GM10847 (cell line): ENCODE data around the gene PRR19.

ENCODE experiments used
- POLR2A ChIP-seq: IDR thresholded peaks from 2 replicates; pipeline ENCODE4 v1.6.1; 2011; ENCODE audit not compliant: insufficient read length; ENCODE audit errors: extremely low read depth

Gene PRR19

GRCh38 chr19:42279155-42279901, 22.6 kb upstream of the PRR19 start:
- TF ChIP-seq POLR2A = no peak

- peak; percentile 50 for TF ChIP-seq POLR2A
Observed at GRCh38 chr19:42279902-42280814, 21.8 kb upstream of the PRR19 start.

GRCh38 chr19:42280815-42281145, 21.2 kb upstream of the PRR19 start:
- no peak for TF ChIP-seq POLR2A

GRCh38 chr19:42281146-42281826, 20.6 kb upstream of the PRR19 start:
- TF ChIP-seq POLR2A = no peak

- no peak for TF ChIP-seq POLR2A
Observed at GRCh38 chr19:42281827-42282762, 19.8 kb upstream of the PRR19 start.

GRCh38 chr19:42282819-42283187, 19.1 kb upstream of the PRR19 start:
- TF ChIP-seq POLR2A = no peak

GRCh38 chr19:42283188-42284065, 18.5 kb upstream of the PRR19 start:
- peak; percentile 70 for TF ChIP-seq POLR2A

GRCh38 chr19:42284066-42284501, 17.8 kb upstream of the PRR19 start:
- no peak for TF ChIP-seq POLR2A

GRCh38 chr19:42284591-42285341, 17.2 kb upstream of the PRR19 start:
- TF ChIP-seq POLR2A = no peak

- no peak for TF ChIP-seq POLR2A
Observed at GRCh38 chr19:42285541-42285941, 16.4 kb upstream of the PRR19 start.

- no peak for TF ChIP-seq POLR2A
Observed at GRCh38 chr19:42285988-42286348, 16.0 kb upstream of the PRR19 start.

- TF ChIP-seq POLR2A = no peak
Observed at GRCh38 chr19:42286349-42287016, 15.4 kb upstream of the PRR19 start.

GRCh38 chr19:42287017-42287826, 14.7 kb upstream of the PRR19 start:
- no peak for TF ChIP-seq POLR2A
